Fibroblast of the aortic adventitia (primary cell): ENCODE results near the gene GTSE1. TPM values are rescaled to one million over a fixed set of nuclear protein-coding genes. Genes with fewer than 3 reads are reported as not detected.

Experiments
- DNase-seq: peaks from one replicate; pipeline ENCODE4 v3.0.0-alpha.2; 2010; ENCODE audit warnings: low read depth
- H3K4me3 ChIP-seq: 2 replicates; pipeline ENCODE4 v1.5.1; 2011; ENCODE audit warnings: low read depth, mild to moderate bottlenecking, control low read depth, low read length, moderate library complexity
- total RNA-seq: library from RNA; depleted of rRNA; stranded (reverse); fragments of >200 nt; gene quantifications from 2 replicates; pipeline ENCODE4 v1.2.3, GENCODE V29; 2012; ENCODE audit warnings: low replicate concordance
- TF ChIP-seq, protein P1 (sequence below): IDR thresholded peaks from 2 replicates; pipeline ENCODE4 v1.5.1; 2011; ENCODE audit warnings: mild to moderate bottlenecking, low read length, control low read depth, inconsistent platforms; ENCODE audit not compliant: insufficient read depth

Gene GTSE1
- total RNA-seq, 1 donor, result 13.4 TPM

DNA sequence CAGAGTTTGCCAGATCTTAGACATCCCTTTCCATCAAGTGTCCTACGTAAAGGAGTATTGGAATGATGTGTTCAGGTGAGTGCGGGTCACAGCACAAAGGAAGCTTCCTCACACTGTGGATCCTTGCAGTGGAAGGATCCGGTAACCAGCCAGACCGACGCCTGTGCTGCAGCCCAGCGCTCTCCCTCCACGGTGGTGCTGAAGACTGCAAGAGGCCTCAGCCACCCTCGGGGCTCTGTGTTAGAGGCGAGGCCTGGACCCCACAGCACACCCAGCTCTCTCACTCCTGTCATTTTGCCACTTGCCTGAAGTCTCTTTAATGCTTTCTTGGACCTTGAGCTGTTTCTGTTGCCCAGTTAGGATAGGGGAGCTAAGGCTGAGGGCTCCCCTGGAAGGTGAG lies 41.2 kb downstream of the GTSE1 start:
- TF ChIP-seq, protein P1, sequence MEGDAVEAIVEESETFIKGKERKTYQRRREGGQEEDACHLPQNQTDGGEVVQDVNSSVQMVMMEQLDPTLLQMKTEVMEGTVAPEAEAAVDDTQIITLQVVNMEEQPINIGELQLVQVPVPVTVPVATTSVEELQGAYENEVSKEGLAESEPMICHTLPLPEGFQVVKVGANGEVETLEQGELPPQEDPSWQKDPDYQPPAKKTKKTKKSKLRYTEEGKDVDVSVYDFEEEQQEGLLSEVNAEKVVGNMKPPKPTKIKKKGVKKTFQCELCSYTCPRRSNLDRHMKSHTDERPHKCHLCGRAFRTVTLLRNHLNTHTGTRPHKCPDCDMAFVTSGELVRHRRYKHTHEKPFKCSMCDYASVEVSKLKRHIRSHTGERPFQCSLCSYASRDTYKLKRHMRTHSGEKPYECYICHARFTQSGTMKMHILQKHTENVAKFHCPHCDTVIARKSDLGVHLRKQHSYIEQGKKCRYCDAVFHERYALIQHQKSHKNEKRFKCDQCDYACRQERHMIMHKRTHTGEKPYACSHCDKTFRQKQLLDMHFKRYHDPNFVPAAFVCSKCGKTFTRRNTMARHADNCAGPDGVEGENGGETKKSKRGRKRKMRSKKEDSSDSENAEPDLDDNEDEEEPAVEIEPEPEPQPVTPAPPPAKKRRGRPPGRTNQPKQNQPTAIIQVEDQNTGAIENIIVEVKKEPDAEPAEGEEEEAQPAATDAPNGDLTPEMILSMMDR, result no peak
- no peak overlapping the region for H3K4me3 ChIP-seq
- DNase-seq, result no peak

- H3K4me3 ChIP-seq, result no peak overlapping the region
- no peak for DNase-seq
- TF ChIP-seq, protein P1, result no peak
These were observed 42.0 kb downstream of the GTSE1 start for GRCh38 chr22:46338636-46339035.

DNA sequence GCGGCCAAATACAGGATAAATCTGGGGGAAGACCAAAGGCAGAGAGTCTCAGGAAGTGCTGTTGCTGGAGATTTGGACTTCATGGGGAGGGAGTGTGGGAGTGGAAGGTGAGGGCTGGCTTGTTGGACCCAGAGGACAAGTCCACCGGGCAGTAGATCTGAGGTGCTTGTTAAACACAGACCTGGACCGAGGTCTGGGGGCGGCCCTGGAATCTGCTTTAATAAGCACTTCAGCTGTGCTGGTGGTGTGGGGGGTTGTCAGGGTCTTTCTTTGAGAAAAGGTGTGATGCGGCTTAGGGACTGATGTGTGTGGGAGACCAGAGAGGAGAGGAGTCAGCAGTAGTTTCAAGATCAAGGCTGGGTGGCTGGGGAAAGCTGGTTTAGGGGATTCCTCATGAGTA lies 43.3 kb downstream of the GTSE1 start:
- DNase-seq, result no peak
- H3K4me3 ChIP-seq, result no peak overlapping the region
- TF ChIP-seq, protein P1, result no peak

DNA sequence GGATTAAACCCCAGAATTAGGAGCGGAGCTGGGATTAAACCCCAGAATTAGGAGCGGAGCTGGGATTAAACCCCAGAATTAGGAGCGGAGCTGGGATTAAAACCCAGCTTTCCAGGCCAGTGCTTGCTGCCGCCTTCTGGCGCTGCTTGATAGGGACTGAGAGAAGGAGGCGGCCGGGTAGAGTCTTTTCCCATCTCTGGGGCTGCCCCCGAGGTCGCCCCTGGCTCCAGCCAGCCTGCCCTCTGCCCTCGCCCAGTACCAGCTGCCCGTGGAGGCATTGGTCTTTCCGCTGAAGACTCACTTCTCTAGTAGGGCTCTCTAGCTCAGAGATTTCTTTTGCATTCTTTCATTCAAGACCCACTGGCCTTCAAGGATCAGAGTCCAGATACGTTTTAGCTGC lies 44.0 kb downstream of the GTSE1 start:
- TF ChIP-seq, protein P1, result no peak
- no peak for DNase-seq

DNA sequence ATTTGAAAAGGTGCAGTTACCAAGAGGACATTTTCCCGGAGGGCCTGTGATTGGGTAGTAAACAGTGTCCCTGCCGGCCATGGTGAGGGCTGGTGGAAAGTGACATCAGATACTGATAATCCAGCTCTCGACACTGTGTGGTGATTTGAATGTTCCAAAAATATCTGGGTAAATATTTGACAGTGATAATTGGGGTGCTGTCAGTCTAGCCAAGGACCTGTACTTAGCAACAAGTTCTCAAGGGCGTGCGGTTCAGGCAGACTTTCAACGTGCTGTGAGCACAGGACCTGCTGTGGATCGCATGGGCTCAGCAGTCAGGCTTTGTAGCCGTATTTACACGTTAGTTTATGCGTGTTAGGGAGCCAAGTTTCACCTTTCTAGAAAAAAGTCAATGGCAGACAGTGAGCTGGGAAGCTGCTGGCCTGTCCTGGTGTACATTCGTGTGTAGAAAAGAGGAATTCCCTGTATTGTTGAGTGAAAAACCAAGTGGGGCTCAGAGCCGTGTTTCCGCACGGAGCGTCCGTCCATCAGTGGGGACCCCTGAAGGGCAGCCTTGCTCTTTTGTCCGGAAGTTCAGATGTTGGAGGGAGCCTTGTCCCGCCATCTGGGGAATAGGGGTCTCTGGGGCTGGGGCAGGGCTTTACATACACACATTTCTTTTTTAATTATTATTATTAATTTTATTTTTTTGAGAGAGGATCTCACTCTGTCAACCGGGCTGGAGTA lies 50.2 kb downstream of the GTSE1 start:
- TF ChIP-seq, protein P1, result no peak
- DNase-seq, result no peak
- no peak overlapping the region for H3K4me3 ChIP-seq

More for the DNA sequence above, 44.0 kb downstream of the GTSE1 start:
- no peak overlapping the region for H3K4me3 ChIP-seq

GRCh38 chr22:46347646-46348045 lies 51.0 kb downstream of the GTSE1 start:
- TF ChIP-seq, protein P1, result no peak
- DNase-seq, result no peak
- no peak overlapping the region for H3K4me3 ChIP-seq

- no peak for DNase-seq
- TF ChIP-seq, protein P1, result no peak
- H3K4me3 ChIP-seq, result no peak overlapping the region
These were observed 51.5 kb downstream of the GTSE1 start for GRCh38 chr22:46348099-46348695.
